ENCODE measurements around the gene TXNRD2. TPM values are rescaled to one million over a fixed set of nuclear protein-coding genes. Genes with fewer than 3 reads are reported as not detected.
"Not testable (repeated sequence)": the region's sequence is repeated elsewhere in the genome, so short reads cannot be mapped to it uniquely, and the experiment has no call there.

Gene TXNRD2
- total RNA-seq, 4 donors from 2014 or later = 12.1 to 28.9 (median 21.6) TPM

DNA sequence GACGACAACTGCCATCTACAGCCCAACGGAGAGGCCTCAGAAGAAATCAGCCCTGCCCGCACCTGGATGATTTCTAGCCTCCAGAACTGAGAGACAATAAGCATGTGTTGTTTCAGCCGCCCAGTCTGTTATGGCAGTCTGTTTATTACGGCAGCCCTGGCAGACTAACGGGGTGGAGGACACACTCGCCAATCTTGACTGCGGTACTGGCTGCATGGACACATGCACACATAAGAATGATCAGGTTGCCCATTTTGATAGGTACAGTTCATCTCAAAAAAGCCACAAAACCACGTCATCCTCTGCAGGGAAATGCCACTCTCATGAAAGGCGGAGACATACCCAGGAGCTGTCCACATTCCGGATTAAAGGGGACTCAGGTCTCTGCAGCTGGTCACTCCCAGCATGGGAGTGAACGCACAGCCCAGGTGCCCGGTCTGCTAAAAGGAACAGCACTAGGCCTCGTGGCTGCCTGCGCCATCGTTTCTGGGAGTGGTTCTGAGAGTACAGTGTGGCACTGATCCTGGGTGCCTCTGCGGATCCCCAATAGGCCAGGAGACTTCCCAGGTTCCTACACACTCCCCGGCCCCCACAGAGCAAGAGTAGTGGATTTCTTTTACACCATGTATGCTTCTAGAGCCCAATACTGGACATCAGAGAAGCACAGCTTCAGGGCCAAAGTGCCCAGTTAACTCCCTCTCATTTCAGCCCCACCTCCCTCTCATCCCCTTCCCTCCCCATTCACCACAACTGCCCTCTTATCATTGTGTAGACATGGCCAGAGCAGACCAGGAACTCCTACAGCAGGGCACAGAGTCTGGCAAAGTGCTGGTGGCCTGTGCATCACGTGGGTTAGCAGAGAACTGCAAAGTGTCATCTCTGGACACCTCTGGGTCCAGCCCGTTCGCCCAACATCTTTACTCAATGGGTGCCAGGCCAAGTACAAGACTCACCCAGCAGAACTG is 11.8 kb downstream of the TXNRD2 start:
- Histone ChIP-seq H3K27ac (no peak overlapping the region), H3K27me3 (no peaks in the 10 kb centered on the region), H3K4me1 (no peaks in the 10 kb centered on the region), H3K36me3 (no peaks in the 10 kb centered on the region), H3K9me3 (no peaks in the 10 kb centered on the region), H3K4me3 (no peak overlapping the region)
- TF ChIP-seq, protein P1, sequence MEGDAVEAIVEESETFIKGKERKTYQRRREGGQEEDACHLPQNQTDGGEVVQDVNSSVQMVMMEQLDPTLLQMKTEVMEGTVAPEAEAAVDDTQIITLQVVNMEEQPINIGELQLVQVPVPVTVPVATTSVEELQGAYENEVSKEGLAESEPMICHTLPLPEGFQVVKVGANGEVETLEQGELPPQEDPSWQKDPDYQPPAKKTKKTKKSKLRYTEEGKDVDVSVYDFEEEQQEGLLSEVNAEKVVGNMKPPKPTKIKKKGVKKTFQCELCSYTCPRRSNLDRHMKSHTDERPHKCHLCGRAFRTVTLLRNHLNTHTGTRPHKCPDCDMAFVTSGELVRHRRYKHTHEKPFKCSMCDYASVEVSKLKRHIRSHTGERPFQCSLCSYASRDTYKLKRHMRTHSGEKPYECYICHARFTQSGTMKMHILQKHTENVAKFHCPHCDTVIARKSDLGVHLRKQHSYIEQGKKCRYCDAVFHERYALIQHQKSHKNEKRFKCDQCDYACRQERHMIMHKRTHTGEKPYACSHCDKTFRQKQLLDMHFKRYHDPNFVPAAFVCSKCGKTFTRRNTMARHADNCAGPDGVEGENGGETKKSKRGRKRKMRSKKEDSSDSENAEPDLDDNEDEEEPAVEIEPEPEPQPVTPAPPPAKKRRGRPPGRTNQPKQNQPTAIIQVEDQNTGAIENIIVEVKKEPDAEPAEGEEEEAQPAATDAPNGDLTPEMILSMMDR (IDR thresholded peaks at IDR 0.05) = no peak
- TF ChIP-seq POLR2A (IDR thresholded peaks at IDR 0.05) (no peak), EP300 (IDR thresholded peaks at IDR 0.05; ENCODE audit: low read depth) (no peak), POLR2AphosphoS5 (IDR thresholded peaks at IDR 0.05) (no peak)
- WGBS, 2 donors (ENCODE audit: low coverage in 1 of 2) = 91% methylated on average over 21 of the region's 21 CpGs; no CpG with 5 or more reads in 1 of the 2 donors
- in situ Hi-C loops (cut with MboI; ENCODE audit: low pct_ligation_motif_present in 1 of 4, low pct_unique_long_range_greater_than_20kb in 1 of 4, low sequenced_read_pairs in 3 of 4) (no loop called here), intact Hi-C loops (cut with DNase I; ENCODE audit: low total_unique reads) (no loop called here)
- DNase-seq = no peak

DNA sequence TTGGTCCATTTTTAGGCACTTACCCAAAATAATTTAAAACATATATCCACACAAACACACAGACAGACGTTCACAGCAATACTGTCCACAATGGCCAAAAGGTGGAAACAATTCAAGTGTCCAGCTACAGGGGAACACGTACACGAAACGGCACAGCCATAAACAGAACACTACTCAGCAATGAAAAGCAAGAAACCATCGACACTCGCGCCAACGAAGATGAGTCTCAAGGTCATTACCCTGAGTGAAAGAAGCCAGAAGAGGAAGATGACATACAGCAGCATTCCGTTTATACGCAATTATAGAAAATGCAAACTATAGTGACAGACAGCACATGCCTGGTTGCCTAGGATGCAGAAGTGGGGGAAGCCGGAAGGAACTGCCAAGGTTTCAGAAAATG is 13.4 kb downstream of the TXNRD2 start:
- H3K9me3 ChIP-seq = no peaks in the 10 kb centered on the region
- intact Hi-C loops (cut with DNase I; ENCODE audit: low total_unique reads) (no loop called here), in situ Hi-C loops (cut with MboI; ENCODE audit: low pct_ligation_motif_present in 1 of 4, low pct_unique_long_range_greater_than_20kb in 1 of 4, low sequenced_read_pairs in 3 of 4) (no loop called here)
- no peak overlapping the region for H3K27ac ChIP-seq
- no peaks in the 10 kb centered on the region for H3K27me3 ChIP-seq
- no peak overlapping the region for H3K4me3 ChIP-seq
- no peaks in the 10 kb centered on the region for H3K4me1 ChIP-seq
- WGBS, 2 donors (ENCODE audit: low coverage in 1 of 2) = 86 to 87% methylated on average over 8 to 11 of the region's 11 CpGs
- DNase-seq = no peak
- TF ChIP-seq POLR2AphosphoS5 (IDR thresholded peaks at IDR 0.05) (no peak), POLR2A (IDR thresholded peaks at IDR 0.05) (no peak), EP300 (IDR thresholded peaks at IDR 0.05; ENCODE audit: low read depth) (no peak)
- TF ChIP-seq, protein P1 (IDR thresholded peaks at IDR 0.05) = no peak
- H3K36me3 ChIP-seq = no peaks in the 10 kb centered on the region

DNA sequence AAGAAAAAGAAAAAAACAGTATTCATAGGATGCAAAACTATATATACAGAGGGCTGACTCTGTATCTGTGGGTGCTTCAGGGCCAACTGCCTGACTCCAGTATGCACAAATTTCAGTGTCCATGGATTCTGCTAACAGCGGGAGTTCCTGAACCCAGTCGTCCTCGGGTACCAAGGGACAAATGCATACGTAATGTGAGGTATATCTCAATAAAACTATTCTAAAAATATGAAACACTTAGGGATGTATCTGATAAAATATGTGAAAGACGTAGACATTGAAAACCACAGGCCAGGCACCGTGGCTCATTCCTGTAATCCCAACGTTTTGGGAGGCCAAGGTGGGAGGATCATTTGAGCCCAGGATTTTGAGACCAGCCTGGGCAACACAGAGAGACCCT is 13.9 kb downstream of the TXNRD2 start:
- no peak overlapping the region for H3K27ac ChIP-seq
- in situ Hi-C loops (cut with MboI; ENCODE audit: low pct_ligation_motif_present in 1 of 4, low pct_unique_long_range_greater_than_20kb in 1 of 4, low sequenced_read_pairs in 3 of 4) = no loop called here
- no peak for DNase-seq
- H3K4me3 ChIP-seq = no peak overlapping the region
- intact Hi-C loops (cut with DNase I; ENCODE audit: low total_unique reads) = no loop called here
- WGBS, 2 donors (ENCODE audit: low coverage in 1 of 2) = 88 to 89% methylated on average over 7 of the region's 7 CpGs
- H3K4me1 ChIP-seq = no peaks in the 10 kb centered on the region
- TF ChIP-seq, protein P1 (IDR thresholded peaks at IDR 0.05) = no peak
- TF ChIP-seq POLR2A (IDR thresholded peaks at IDR 0.05) (no peak), POLR2AphosphoS5 (IDR thresholded peaks at IDR 0.05) (no peak), EP300 (IDR thresholded peaks at IDR 0.05; ENCODE audit: low read depth) (no peak)
- H3K9me3 ChIP-seq = no peaks in the 10 kb centered on the region
- no peaks in the 10 kb centered on the region for H3K36me3 ChIP-seq
- no peaks in the 10 kb centered on the region for H3K27me3 ChIP-seq

DNA sequence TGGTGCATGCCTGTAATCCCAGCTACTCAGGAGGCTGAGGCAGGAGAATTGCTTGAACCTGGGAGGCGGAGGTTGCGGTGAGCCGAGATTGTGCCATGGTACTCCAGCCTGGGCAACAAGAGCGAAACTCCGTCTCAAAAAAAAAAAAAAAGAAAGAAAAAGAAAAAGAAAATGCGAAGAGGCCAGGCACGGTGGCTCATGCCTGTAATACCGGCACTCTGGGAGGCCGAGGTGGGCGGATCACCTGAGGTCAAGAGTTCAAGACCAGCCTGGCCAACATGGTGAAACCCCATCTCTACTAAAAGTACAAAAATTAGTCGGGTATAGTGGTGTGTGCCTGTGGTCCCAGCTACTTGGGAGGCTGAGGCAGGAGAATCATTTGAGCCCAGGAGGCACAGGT is 15.6 kb downstream of the TXNRD2 start:
- H3K36me3 ChIP-seq; H3K4me3 ChIP-seq; H3K4me1 ChIP-seq; in situ Hi-C loops (cut with MboI; ENCODE audit: low pct_ligation_motif_present in 1 of 4, low pct_unique_long_range_greater_than_20kb in 1 of 4, low sequenced_read_pairs in 3 of 4); H3K27me3 ChIP-seq; H3K9me3 ChIP-seq; intact Hi-C loops (cut with DNase I; ENCODE audit: low total_unique reads); H3K27ac ChIP-seq; DNase-seq: not testable (repeated sequence)
- WGBS, 2 donors (ENCODE audit: low coverage in 1 of 2) = 89 to 92% methylated on average over 5 to 11 of the region's 11 CpGs
